ENCODE results near the gene CSNK1A1.
"Not testable (repeated sequence)": the region's sequence is repeated elsewhere in the genome, so short reads cannot be mapped to it uniquely, and the experiment has no call there.

Gene CSNK1A1

DNA sequence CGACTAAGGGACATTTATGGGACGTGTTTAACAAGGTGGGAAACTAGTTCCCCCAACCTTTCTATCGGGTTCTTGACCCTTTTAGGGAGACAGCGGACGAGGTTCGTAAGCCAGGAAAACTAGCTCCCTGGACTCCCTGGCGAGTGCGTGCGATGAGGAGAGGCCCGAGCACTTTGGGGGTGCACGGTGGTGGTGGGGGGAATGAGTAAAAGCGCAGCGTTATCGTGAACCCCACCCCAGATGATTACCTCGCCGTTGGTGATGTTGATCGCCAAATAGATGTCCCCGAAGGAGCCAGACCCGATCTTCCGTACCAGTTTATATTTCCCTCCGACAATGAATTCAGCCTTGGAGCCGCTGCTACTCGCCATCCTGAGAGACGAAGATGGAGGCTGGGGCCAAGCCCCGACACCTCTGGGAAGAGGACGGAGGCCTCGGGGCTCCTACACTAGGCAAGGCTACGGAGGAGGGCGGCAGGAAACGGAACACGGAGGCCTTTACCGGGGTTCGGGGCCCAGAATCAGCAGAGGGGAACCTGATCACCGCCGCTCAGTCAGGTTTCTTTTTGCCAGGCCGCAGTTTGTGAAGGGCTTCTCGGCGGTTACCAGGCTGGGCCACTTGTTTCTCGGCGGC lies 529 bp downstream of the CSNK1A1 start:
- H3K9me3 Mint-ChIP-seq = no peaks in the 10 kb centered on the region
- no peak for DNase-seq (ENCODE audit: low spot score in 2 of 2)
- peaks cover 63% of the 10 kb centered on the region for H3K36me3 Mint-ChIP-seq
- H3K4me3 Mint-ChIP-seq = peak overlapping the region; percentile 90
- peaks cover 26% of the 10 kb centered on the region for H3K4me1 Mint-ChIP-seq
- peak overlapping the region; percentile 99 for H3K27ac Mint-ChIP-seq
- peak; percentile 4 for ATAC-seq

DNA sequence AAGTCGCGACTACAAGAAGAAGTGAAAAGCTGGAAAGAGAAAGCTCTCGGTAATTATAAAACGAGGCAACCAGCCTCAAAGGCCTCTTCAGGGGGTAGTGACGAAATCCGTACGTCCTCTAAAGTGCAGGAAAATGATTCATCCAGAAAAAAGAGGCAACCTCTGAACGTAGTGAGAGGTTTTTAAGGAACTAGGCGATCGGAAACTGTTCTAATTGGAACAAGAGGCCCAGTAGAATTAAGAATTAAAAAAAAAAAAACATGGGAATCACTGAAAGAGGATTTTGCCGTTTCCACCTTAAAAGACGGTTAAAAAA lies 1.0 kb downstream of the CSNK1A1 start:
- ATAC-seq = no peak
- Mint-ChIP-seq H3K4me1 (peaks cover 26% of the 10 kb centered on the region), H3K27ac (peak overlapping the region; percentile 99), H3K36me3 (peaks cover 68% of the 10 kb centered on the region), H3K4me3 (peak overlapping the region; percentile 90), H3K9me3 (no peaks in the 10 kb centered on the region)
- no peak for DNase-seq (ENCODE audit: low spot score in 2 of 2)

- H3K27ac Mint-ChIP-seq = peak overlapping the region; percentile 99
- peaks cover 73% of the 10 kb centered on the region for H3K36me3 Mint-ChIP-seq
- peaks cover 26% of the 10 kb centered on the region for H3K4me1 Mint-ChIP-seq
- ATAC-seq (peak; percentile 1), DNase-seq (ENCODE audit: low spot score in 2 of 2) (peak; percentile 14 to 74)
- peak overlapping the region; percentile 90 for H3K4me3 Mint-ChIP-seq
- H3K9me3 Mint-ChIP-seq = no peaks in the 10 kb centered on the region
These were observed 1.6 kb downstream of the CSNK1A1 start for GRCh38 chr5:149549461-149550267.

- Mint-ChIP-seq H3K9me3 (no peaks in the 10 kb centered on the region), H3K4me1 (peaks cover 39% of the 10 kb centered on the region), H3K36me3 (peaks cover 98% of the 10 kb centered on the region), H3K27ac (peak overlapping the region; percentile 61), H3K4me3 (peak overlapping the region; percentile 90)
- no peak for ATAC-seq
- DNase-seq (ENCODE audit: low spot score in 2 of 2) = no peak
These were observed 4.3 kb downstream of the CSNK1A1 start for GRCh38 chr5:149546974-149547373.

GRCh38 chr5:149545327-149545726 lies 5.9 kb downstream of the CSNK1A1 start:
- H3K27ac Mint-ChIP-seq = peak overlapping the region; percentile 34
- DNase-seq (ENCODE audit: low spot score in 2 of 2) (no peak), ATAC-seq (no peak)
- peaks cover 35% of the 10 kb centered on the region for H3K4me1 Mint-ChIP-seq
- H3K36me3 Mint-ChIP-seq = peaks cover 98% of the 10 kb centered on the region
- no peaks in the 10 kb centered on the region for H3K9me3 Mint-ChIP-seq
- no peak overlapping the region for H3K4me3 Mint-ChIP-seq

DNA sequence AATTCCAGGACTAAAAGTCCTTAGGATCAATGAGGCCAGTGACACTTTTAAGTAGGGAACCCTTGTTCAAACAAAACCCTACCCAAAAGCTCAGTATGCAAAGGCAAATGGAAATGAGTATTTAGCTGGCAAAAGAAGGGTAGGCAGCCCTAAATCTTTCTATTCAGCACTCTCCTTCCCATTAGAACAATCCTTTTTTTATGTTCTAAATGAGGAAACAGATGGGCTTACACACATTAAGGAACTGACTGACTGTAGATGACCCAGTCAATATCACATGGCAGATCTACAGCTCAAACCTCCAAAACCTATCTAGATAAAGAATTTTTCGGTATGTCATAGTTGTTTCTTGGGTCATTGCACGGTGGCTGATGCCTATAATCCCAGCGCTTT lies 7.2 kb downstream of the CSNK1A1 start:
- Mint-ChIP-seq H3K4me3 (no peak overlapping the region), H3K9me3 (no peaks in the 10 kb centered on the region), H3K36me3 (peaks cover 98% of the 10 kb centered on the region), H3K27ac (peak overlapping the region; percentile 76), H3K4me1 (peaks cover 38% of the 10 kb centered on the region)
- DNase-seq (ENCODE audit: low spot score in 2 of 2) (no peak), ATAC-seq (no peak)

DNA sequence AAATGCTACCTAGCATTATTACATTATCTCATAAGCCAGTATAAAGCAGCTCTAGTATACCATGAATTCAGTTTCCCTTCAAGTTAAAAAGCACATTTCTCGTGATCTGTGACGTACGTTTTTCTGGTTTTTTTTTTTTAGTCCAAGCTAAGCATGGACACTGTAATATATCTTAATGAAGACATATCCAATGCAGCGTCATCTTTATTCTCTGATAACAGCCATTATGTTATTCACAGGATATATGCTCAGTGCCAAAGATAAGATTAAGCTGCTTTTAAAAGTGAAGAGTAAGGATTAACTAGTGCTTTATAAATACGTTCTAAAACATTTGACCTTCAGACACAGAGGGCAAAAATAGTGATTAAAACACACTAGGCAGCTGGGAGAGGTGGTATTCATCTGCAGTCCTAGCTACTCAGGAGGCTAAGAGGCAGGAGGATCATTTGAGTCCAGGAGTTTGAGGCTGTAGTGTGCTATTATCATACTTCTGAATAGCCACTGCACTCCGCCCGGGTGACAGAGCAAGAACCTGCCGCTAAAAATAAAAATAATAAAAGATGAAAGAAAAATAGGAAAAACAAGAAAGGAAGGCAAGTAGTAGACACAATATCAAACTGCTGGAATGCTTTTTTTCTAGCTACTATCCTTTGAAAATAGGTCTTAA lies 7.7 kb downstream of the CSNK1A1 start:
- H3K36me3 Mint-ChIP-seq = peaks cover 98% of the 10 kb centered on the region
- no peak for ATAC-seq
- H3K9me3 Mint-ChIP-seq = no peaks in the 10 kb centered on the region
- H3K27ac Mint-ChIP-seq = peak overlapping the region; percentile 76
- H3K4me3 Mint-ChIP-seq = no peak overlapping the region
- H3K4me1 Mint-ChIP-seq = peaks cover 36% of the 10 kb centered on the region
- DNase-seq (ENCODE audit: low spot score in 2 of 2) = no peak

DNA sequence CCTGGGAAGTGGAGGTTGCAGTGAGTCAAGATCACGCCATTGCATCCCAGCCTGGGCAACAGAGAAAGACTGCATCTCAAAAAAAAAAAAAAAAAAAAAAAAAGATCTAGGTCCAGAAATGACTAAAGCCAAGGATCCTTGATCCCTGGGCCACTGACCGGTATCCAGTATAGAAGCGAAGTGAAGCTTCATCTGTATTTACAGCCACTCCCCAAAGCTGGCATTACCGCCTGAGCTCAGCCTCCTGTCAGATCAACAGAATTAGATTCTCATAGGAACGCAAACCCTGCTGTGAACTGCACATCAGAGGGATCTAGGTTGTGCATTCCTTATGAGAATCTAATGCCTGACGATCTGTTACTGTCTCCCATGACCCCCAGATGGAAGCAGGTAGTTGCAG lies 9.3 kb downstream of the CSNK1A1 start:
- Mint-ChIP-seq H3K9me3 (no peaks in the 10 kb centered on the region), H3K4me1 (peaks cover 35% of the 10 kb centered on the region), H3K4me3 (no peak overlapping the region), H3K27ac (no peak overlapping the region), H3K36me3 (peaks cover 98% of the 10 kb centered on the region)
- DNase-seq (ENCODE audit: low spot score in 2 of 2) (no peak), ATAC-seq (no peak)

GRCh38 chr5:149540089-149540488 lies 11.2 kb downstream of the CSNK1A1 start:
- ATAC-seq (no peak), DNase-seq (ENCODE audit: low spot score in 2 of 2) (no peak)
- Mint-ChIP-seq H3K36me3 (peaks cover 98% of the 10 kb centered on the region), H3K9me3 (no peaks in the 10 kb centered on the region), H3K27ac (peak overlapping the region; percentile 53), H3K4me3 (peak overlapping the region; percentile 27), H3K4me1 (peaks cover 45% of the 10 kb centered on the region)

DNA sequence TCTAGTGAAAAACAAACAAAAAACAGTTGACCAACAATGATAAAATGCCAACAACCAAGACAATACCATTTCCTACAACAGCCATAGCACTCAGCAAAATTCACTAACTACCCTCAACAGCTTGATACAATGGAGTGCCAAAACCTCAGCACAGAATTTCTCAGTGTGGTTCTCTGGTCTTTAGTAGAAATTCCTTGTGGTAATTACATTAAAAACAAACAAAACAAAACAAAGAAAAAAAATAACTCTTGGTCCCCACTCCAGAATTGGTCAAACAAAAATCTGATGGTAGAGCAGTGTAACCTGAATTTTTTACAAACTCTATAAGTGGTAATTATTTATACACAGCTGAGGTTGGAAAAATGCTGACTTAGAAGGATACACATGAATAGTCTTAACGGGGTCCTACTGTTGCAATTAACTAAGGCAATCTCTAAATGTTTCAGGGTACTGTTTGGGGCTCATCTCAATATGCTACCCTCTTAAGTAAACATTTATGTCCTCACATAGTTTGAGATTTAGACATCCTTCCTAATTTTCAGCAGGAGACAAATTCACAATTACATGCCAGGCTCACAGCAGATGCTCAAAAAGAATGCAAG lies 13.8 kb downstream of the CSNK1A1 start:
- H3K36me3 Mint-ChIP-seq = peaks cover 98% of the 10 kb centered on the region
- no peak overlapping the region for H3K27ac Mint-ChIP-seq
- H3K4me1 Mint-ChIP-seq = peaks cover 51% of the 10 kb centered on the region
- H3K9me3 Mint-ChIP-seq = no peaks in the 10 kb centered on the region
- H3K4me3 Mint-ChIP-seq = no peak overlapping the region
- DNase-seq (ENCODE audit: low spot score in 2 of 2) = no peak
- ATAC-seq = no peak

DNA sequence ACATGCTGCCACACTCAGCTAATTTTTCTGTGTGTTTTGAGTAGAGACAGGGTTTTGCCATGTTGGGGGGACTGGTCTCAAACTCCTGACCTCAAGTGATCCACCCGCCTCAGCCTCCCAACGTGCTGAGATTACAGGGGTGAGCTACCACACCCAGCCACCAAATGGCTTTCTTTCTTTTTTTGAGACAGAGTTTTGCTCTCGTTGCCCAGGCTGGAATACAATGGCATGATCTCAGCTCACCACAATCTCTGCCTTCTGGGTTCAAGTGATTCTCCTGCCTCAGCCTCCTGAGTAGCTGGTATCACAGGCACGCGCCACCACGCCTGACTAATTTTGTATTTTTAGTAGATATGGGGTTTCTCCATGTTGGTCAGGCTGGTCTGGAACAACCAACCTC lies 15.5 kb downstream of the CSNK1A1 start:
- Mint-ChIP-seq H3K4me1 (peaks cover 61% of the 10 kb centered on the region), H3K4me3 (peak overlapping the region; percentile 11), H3K36me3 (peaks cover 100% of the 10 kb centered on the region)
- not testable (repeated sequence) for H3K27ac Mint-ChIP-seq; DNase-seq (ENCODE audit: low spot score in 2 of 2); ATAC-seq; H3K9me3 Mint-ChIP-seq

GRCh38 chr5:149532413-149532812 lies 18.8 kb downstream of the CSNK1A1 start:
- H3K4me3 Mint-ChIP-seq = no peak overlapping the region
- H3K9me3 Mint-ChIP-seq = no peaks in the 10 kb centered on the region
- H3K4me1 Mint-ChIP-seq = peaks cover 73% of the 10 kb centered on the region
- no peak overlapping the region for H3K27ac Mint-ChIP-seq
- DNase-seq (ENCODE audit: low spot score in 2 of 2) (no peak), ATAC-seq (no peak)
- peaks cover 99% of the 10 kb centered on the region for H3K36me3 Mint-ChIP-seq

DNA sequence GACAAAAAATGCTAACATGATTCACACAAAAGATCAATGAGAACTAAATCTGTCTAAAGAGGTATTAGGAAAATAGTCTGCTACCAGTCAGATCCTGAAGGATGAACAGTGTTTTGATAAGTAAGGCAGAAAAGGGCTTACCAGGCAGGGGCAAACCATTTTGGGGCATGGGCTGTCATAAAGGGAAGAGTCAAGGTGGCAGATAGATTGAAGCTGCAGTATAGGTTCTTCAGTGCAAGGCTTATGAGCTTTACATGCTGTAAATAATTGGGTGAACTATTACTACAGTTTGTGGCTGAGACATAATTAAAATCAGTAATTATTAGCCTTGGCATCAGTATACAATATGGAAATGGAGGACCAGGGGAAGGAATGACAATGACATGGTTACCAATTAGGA lies 21.8 kb downstream of the CSNK1A1 start:
- H3K4me3 Mint-ChIP-seq = no peak overlapping the region

DNA sequence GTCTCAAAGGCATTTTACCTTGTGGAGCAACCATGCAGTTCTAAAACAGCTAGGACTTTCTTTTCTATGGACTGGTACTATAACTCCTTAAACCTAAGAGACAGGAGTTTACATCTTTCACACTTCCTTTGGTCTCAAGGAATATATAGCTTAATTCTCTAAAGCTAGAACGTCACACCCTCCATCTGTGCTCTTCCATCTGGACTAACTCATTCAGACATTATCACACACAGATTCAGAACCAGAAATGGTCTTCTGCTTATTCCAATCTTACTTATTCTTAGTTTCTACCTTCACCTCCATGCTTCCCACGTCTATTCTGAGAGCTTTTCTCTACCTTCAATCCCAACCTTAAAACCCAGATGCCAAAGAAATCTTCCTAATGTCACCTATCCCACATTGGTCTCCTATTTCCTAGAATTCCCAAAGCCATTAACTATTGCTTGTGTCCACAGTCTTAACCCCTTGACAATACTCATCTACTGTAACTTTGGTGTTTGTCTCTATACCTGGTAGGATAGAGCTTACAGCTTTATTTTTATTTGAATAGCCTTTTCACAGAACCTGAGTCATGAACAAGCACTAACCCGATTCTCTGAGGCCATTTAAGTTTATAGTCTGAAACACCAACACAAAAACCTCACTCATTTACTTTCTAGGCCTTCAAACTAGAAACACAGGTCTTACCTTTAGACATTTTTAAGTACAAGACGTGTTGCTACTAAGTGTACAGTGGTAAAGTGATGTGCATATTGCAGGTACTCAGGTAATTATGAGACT lies 22.8 kb downstream of the CSNK1A1 start:
- Mint-ChIP-seq H3K27ac (peak overlapping the region; percentile 38), H3K4me3 (no peak overlapping the region), H3K9me3 (no peaks in the 10 kb centered on the region), H3K4me1 (peaks cover 74% of the 10 kb centered on the region), H3K36me3 (peaks cover 89% of the 10 kb centered on the region)
- no peak for ATAC-seq
- no peak for DNase-seq (ENCODE audit: low spot score in 2 of 2)

More for the DNA sequence above, 21.8 kb downstream of the CSNK1A1 start:
- ATAC-seq (no peak), DNase-seq (ENCODE audit: low spot score in 2 of 2) (no peak)
- peaks cover 71% of the 10 kb centered on the region for H3K4me1 Mint-ChIP-seq
- peaks cover 89% of the 10 kb centered on the region for H3K36me3 Mint-ChIP-seq
- no peaks in the 10 kb centered on the region for H3K9me3 Mint-ChIP-seq
- no peak overlapping the region for H3K27ac Mint-ChIP-seq

All from stimulated activated effector memory CD8-positive, alpha-beta T cell treated with anti-CD3 and anti-CD28 coated beads, Interleukin-12 subunit alpha, Interleukin-12 subunit beta, amount 100 ng/mL, for 72 hours (primary cell).